ENCODE data around the gene SLC10A3. TPM values are rescaled to one million over a fixed set of nuclear protein-coding genes. Genes with fewer than 3 reads are reported as not detected.

SLC10A3 gene
- total RNA-seq, 1 experiment from 2014 or later: 54.9 TPM

DNA sequence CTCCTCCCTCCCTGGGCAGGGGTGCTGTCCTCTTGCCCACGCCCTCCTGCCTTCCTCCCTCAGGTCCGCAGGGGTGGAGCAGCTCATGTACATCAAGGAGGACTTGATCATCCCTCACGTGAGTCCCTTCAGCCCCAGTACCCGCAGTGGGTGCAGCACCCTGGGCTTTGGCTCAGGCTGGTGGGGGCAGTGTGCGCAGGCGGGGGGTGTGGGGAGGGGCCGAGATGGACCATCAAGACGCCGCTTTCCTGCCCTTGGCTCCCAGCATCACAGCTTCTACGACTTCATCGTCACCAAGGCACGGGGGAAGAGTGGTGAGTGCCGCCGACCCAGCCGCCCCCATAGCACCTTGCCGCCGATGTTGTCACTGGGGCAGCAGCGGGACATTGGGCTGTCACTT is 40.8 kb downstream of the SLC10A3 start:
- Histone ChIP-seq H3K4me1 (replicated peaks; ENCODE audit: insufficient read depth) (no peaks in the 10 kb centered on the region), H3K4me3 (no peak overlapping the region), H3K36me3 (ENCODE audit: low read depth) (no peaks in the 10 kb centered on the region), H3F3A (ENCODE audit: insufficient read depth, low read depth) (no peaks in the 10 kb centered on the region), H2AFZ (no peak overlapping the region), H3K79me2 (ENCODE audit: low read depth) (peaks cover 7% of the 10 kb centered on the region), H4K20me1 (ENCODE audit: insufficient read depth) (no peaks in the 10 kb centered on the region), H3K9me2 (ENCODE audit: insufficient read depth) (no peaks in the 10 kb centered on the region), H3K27ac (no peak overlapping the region), H3K4me2 (no peak overlapping the region), H3K9me3 (ENCODE audit: insufficient read depth, low read depth) (no peaks in the 10 kb centered on the region), H3K27me3 (ENCODE audit: insufficient read depth, low read depth) (no peaks in the 10 kb centered on the region)
- no peak for TF ChIP-seq EZH2 (IDR thresholded peaks at IDR 0.05; ENCODE audit: low read depth)
- TF ChIP-seq, protein P1, sequence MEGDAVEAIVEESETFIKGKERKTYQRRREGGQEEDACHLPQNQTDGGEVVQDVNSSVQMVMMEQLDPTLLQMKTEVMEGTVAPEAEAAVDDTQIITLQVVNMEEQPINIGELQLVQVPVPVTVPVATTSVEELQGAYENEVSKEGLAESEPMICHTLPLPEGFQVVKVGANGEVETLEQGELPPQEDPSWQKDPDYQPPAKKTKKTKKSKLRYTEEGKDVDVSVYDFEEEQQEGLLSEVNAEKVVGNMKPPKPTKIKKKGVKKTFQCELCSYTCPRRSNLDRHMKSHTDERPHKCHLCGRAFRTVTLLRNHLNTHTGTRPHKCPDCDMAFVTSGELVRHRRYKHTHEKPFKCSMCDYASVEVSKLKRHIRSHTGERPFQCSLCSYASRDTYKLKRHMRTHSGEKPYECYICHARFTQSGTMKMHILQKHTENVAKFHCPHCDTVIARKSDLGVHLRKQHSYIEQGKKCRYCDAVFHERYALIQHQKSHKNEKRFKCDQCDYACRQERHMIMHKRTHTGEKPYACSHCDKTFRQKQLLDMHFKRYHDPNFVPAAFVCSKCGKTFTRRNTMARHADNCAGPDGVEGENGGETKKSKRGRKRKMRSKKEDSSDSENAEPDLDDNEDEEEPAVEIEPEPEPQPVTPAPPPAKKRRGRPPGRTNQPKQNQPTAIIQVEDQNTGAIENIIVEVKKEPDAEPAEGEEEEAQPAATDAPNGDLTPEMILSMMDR (conservative IDR thresholded peaks at IDR 0.05): no peak
- ChIA-PET CTCF (no interaction called here), POLR2A (ENCODE audit: unreplicated experiment) (no interaction called here)
- no peak for DNase-seq
- no TSS peak for BruUV-seq (replicated peaks)
- intact Hi-C loops (cut with micrococcal nuclease; ENCODE audit: unreplicated experiment): no loop called here

DNA sequence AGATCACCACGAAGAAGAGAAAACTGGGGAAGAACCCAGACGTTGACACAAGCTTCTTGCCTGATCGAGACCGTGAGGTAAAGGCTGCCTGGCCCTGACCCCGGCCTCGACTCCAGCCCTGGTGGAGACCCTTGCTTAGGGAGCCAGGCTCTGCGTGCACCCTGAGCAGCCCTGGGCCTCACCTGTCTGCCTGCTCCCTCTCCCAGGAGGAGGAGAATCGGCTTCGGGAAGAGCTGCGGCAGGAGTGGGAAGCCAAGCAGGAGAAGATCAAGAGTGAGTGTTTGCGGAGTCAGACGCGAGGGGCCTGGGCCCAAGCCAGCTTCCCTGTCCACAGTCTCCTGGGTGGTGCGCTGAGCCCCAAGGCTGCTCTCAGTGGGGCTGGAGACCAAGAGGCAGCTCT is 41.9 kb downstream of the SLC10A3 start:
- H3K4me1 ChIP-seq (replicated peaks; ENCODE audit: insufficient read depth): no peaks in the 10 kb centered on the region
- TF ChIP-seq, protein P1 (conservative IDR thresholded peaks at IDR 0.05): no peak
- no peak for TF ChIP-seq EZH2 (IDR thresholded peaks at IDR 0.05; ENCODE audit: low read depth)
- no peak overlapping the region for H3K27ac ChIP-seq
- H3K36me3 ChIP-seq (ENCODE audit: low read depth): no peaks in the 10 kb centered on the region
- ChIA-PET CTCF (no interaction called here), POLR2A (ENCODE audit: unreplicated experiment) (no interaction called here)
- BruUV-seq (replicated peaks): no TSS peak
- no peaks in the 10 kb centered on the region for H3K9me3 ChIP-seq (ENCODE audit: insufficient read depth, low read depth)
- no peak overlapping the region for H3K4me2 ChIP-seq
- peaks cover 3% of the 10 kb centered on the region; the same call in 1 of the 2 replicates for H3F3A ChIP-seq (ENCODE audit: insufficient read depth, low read depth)
- no peak overlapping the region for H2AFZ ChIP-seq
- no peaks in the 10 kb centered on the region for H3K27me3 ChIP-seq (ENCODE audit: insufficient read depth, low read depth)
- H3K79me2 ChIP-seq (ENCODE audit: low read depth): peaks cover 10% of the 10 kb centered on the region
- no peak for DNase-seq
- H3K4me3 ChIP-seq: no peak overlapping the region
- intact Hi-C loops (cut with micrococcal nuclease; ENCODE audit: unreplicated experiment): no loop called here
- no peaks in the 10 kb centered on the region for H3K9me2 ChIP-seq (ENCODE audit: insufficient read depth)
- H4K20me1 ChIP-seq (ENCODE audit: insufficient read depth): no peaks in the 10 kb centered on the region

DNA sequence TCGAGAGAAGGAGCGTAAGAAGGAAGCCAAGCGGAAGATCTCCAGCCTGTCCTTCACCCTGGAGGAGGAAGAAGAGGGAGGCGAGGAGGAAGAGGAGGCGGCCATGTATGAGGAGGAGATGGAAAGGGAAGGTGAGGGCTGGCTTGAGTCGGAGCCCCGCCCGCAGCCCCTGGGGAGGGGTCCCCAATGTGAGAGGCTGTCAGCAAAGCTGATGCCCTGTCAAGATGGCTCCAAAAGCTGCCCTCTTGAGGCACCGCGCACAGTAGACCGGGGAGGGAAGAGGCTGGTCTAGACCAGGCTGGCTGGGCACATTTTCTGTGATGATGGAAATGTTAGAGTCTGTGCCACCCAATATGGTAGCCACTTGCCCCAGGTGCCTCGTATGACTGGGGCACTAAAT is 44.0 kb downstream of the SLC10A3 start:
- H4K20me1 ChIP-seq (ENCODE audit: insufficient read depth): no peaks in the 10 kb centered on the region
- H3K36me3 ChIP-seq (ENCODE audit: low read depth): no peaks in the 10 kb centered on the region
- no peak for DNase-seq
- H3K4me3 ChIP-seq: no peak overlapping the region
- BruUV-seq (replicated peaks): no TSS peak
- POLR2A ChIA-PET (ENCODE audit: unreplicated experiment): no interaction called here
- TF ChIP-seq EZH2 (IDR thresholded peaks at IDR 0.05; ENCODE audit: low read depth): no peak
- TF ChIP-seq, protein P1 (conservative IDR thresholded peaks at IDR 0.05): no peak
- H3K9me2 ChIP-seq (ENCODE audit: insufficient read depth): no peaks in the 10 kb centered on the region
- no peak overlapping the region for H2AFZ ChIP-seq
- no peak overlapping the region for H3K27ac ChIP-seq
- H3K79me2 ChIP-seq (ENCODE audit: low read depth): peaks cover 10% of the 10 kb centered on the region
- peaks cover 13% of the 10 kb centered on the region; the same call in 1 of the 2 replicates for H3F3A ChIP-seq (ENCODE audit: insufficient read depth, low read depth)
- no peaks in the 10 kb centered on the region for H3K9me3 ChIP-seq (ENCODE audit: insufficient read depth, low read depth)
- CTCF ChIA-PET: no interaction called here
- intact Hi-C loops (cut with micrococcal nuclease; ENCODE audit: unreplicated experiment): no loop called here
- no peak overlapping the region for H3K4me2 ChIP-seq
- no peaks in the 10 kb centered on the region for H3K27me3 ChIP-seq (ENCODE audit: insufficient read depth, low read depth)
- no peaks in the 10 kb centered on the region for H3K4me1 ChIP-seq (replicated peaks; ENCODE audit: insufficient read depth)
